GM18507 (cell line): ENCODE results near the gene EMC6.
"Not testable (repeated sequence)": the region's sequence is repeated elsewhere in the genome, so short reads cannot be mapped to it uniquely, and the experiment has no call there.

Experiments
- DNase-seq: peaks from one replicate; pipeline ENCODE4 v3.0.0; 2011; ENCODE audit warnings: low read depth; ENCODE audit not compliant: insufficient read length; ENCODE audit errors: extremely low spot score
- FAIRE-seq: peaks from 2 replicates; lab custom pipeline; 2011; peaks lifted over from hg19 to GRCh38; lab: Jason Lieb, UNC

EMC6 gene

DNA sequence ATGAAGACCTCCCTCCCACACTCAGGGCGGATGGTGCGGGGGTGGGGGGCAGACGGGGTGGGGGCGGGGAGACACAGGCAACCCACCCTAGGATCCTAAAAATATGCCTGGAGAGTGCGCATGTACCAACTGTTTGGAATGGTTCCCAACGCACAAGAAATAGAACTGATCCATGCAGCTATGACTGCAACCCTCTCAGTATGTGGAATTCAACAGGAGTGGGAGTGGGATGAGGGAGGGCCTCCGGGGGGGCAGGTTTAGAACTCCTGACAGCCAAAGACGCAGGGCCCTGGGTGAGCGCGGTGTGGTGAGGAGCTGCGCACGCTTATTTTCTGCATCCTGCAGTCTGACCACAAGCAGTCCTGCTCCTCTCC, 28.5 kb downstream of the EMC6 start:
- FAIRE-seq: no peak
- DNase-seq: no peak

DNA sequence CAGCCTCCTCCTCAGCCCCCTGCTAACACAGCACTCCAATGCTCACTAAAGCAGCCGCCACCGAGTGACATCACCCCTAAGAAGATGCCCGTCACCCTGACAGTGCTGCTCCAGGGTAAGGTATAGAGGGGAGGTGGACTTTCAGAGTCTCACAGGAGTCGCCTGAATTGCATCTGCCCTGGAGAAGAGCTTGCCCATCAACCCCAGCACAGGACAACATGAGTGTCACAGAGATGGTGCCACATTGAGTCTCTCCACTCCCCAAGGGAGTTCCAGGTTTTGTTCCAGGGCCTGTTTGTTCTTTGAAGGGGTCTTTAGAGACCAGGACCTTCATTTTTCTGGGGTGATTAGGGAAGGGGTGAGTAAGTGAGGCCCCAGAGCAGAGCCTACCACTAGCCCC, 29.5 kb downstream of the EMC6 start:
- DNase-seq: no peak
- no peak for FAIRE-seq

DNA sequence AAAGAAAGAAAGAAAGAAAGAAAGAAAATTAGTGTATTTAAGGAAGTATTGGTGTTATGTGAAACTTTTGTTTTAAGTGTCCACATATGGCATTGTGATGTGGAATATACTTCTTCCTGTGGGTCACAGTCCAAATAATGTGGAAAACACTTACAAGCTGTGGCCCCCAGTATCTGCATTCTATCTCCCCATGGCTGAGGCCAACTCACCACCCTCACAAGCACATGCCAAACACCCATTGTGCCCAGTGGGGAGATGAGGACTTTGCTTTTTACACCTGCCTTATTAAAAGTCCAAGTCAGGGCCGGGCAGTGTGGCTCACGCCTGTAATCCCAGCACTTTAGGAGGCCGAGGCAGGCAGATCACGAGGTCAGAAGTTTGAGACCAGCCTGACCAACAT, 31.3 kb downstream of the EMC6 start:
- FAIRE-seq: no peak
- DNase-seq: no peak

DNA sequence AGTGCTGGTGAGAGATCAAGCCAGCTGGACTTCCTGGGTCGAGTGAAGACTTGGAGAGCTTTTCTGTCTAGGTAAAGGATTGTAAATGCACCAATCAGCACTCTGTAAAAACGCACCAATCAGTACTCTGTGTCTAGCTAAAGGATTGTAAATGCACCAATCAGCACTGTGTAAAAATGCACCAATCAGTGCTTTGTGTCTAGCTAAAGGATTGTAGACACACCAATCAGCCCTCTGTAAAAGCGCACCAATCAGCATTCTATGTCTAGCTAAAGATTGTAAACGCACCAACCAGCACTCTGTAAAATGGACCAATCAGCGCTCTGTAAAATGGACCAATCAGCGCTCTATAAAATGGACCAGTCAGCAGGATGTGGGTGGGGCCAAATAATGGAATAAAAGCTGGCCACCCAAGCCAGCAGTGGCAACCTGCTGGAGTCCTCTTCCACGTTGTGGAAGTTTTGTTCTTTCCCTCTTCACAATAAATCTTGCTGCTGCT, 33.5 kb downstream of the EMC6 start:
- DNase-seq, FAIRE-seq: not testable (repeated sequence)

DNA sequence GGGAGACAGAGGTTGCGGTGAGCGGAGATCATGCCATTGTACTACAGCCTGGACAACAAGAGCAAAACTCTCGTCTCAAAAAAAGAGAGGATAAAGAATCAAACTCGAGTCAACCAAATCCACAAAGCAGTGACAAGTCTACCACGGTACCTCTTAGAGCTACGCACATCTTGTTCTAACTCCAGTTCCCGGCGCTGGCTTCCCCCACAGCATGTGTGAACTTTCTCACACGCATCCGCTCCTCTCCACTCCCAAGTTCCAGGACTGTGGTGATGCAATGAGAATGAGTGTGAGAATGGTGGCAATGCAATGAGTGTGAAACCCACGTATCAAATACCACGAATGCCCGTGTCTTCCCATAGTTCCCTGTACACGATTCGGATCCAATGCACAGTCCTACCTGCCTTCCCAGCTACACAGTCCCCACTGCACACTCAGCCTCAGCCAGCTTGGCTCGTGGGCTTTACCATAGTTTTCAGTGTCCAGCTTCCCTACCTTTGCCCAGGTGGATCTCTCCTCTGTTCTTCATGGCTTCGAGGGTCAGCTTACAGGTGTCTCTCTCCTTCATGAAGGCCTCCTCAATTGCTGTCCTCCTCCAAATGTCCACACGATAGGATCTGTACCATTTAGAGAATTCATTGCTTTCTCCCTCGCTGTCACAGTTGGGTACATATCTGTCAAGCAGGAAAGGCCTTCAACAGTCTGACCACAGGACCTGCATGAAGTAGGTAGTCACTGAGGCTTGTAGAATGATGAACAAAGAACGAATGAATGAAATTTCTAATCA, 36.5 kb downstream of the EMC6 start:
- DNase-seq (no peak), FAIRE-seq (no peak)

DNA sequence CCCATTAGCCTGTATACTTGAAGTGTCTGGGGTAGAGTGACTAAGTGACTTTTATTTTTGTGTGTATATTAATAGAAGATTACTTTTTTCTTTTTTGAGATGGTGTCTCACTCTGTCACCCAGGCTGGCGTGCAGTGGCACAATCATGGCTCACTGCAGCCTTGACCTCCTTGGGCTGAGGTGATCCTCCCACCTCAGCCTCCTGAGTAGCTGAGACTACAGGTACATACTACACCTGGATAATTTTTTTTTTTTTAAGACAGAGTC, 37.0 kb downstream of the EMC6 start:
- FAIRE-seq, DNase-seq: not testable (repeated sequence)

DNA sequence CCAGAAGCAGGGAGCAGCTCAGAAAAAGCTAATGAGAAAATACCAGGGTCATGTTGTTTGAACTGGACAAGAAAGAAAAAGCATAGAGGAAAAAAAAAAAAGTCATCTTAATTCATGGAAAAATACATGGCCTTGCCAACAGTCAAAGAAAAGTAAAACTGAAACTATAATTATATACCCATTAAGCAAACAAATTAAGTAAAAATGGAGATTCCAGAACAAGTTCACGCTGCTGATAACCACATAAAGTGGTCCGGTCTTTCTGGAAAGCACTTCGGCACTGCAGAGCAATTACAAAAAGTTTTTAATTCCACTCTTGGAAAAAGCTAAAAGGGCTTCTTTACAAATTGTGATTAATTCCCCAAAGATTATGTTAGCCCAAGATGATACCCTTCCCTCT, 39.8 kb downstream of the EMC6 start:
- no peak for DNase-seq
- no peak for FAIRE-seq

DNA sequence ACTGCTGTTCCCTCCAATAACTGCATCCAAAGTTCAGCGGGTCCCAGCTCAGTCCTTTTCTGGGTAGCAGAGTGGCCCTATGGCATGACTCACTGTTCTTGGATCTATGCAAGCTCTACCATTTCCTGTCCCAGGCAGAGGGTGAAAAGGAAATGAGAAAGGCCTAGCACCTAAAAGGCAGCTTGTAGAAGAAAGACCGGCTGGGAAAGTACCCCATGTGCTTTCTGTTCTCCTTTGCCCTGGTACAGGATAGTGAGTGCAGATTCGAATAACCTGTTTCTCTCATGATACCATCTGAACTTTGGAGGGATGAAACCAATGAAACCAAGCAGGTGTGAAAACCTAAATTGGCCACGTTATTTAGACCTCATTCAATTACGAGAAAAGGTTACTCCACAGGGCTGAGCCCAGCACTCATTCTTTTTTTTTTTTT, 42.4 kb downstream of the EMC6 start:
- DNase-seq (peak; percentile 72), FAIRE-seq (peak; percentile 100)

DNA sequence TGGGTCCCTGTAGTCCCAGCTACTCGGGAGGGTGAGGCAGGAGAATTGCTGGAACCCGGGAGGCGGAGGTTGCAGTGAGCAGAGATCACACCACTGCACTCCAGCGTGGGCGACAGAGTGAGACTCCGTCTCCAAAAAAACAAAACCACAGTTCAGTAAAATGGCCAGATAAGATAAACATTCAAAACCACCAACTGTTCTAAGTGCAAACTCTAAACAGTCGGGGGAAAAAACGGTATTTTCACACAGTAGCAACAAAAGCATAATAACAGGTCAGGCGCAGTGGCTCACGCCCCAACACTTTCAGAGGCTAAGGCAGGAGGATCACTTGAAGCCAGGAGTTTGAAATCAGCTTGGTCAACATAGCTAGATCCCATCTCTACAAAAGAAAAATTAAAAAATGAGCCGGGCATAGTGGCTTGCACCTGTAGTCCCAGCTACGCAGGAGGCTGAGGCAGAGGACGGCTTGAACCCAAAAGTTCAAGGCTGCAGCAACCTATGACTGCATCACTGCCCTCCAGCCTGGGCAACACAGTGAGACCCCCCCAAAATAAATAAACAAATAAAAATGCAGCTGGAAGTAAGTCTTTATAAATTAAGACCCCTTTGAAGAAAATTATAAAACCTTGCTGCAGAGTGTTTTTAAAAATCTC, 44.3 kb downstream of the EMC6 start:
- DNase-seq (no peak), FAIRE-seq (peak; percentile 80)

DNA sequence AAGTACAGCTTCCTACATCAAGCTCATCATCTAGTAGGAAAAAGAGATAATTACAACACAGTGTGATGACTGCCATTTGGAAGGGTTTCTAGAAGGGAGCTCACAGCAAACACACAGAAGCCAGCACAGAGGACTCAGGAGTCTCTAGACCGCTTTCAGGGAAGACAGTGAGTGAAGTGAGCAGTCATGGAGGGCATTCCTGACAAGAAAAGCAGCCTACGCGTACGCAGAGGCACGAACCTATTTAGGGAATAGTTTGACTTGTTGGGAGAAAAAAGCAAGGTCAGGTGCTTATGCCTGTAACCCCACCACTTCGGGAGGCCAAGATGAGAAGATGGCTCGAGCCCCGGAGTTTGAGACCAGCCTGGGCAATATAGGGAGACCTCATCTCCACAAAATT, 46.7 kb downstream of the EMC6 start:
- DNase-seq (no peak), FAIRE-seq (no peak)

DNA sequence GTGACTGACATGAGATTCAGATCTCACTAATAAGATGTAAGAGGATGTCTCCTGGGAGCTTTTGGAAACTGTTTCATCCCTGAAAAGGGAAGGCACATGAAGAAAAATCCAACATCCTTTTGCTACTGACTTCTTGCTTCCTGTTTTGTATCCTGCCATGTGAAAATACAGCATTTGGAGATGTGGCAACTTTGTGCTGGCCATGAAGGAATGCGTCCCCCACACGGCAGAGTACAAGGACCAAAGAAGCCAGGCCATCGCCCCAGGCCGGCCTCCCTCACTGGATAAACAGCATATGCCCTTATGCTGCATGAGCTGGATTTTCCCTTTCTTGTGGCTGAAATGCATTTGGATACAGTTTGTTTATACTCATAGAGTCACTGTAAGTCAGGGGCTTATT, 49.6 kb downstream of the EMC6 start:
- FAIRE-seq: no peak
- no peak for DNase-seq

DNA sequence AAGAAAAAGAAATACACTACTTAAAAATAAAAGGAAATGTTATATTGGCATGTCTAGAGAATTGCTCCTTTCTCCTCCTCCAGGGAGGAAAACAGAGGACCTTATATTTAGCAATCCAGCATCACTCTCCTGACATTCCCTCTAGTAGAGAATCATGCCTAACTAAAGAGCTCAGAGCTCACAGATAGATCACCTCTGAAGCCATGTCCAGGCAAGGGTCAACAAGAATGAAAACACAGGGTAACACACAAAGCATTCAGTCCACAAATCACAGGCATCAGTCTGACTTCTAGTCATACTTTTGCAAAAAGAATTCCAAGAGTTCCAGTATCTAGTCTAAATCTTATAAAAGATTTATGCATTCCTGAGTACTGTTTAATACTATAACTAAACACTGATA, 50.7 kb downstream of the EMC6 start:
- FAIRE-seq (no peak), DNase-seq (no peak)
